Mesenchymal stem cell (in vitro differentiated cells and primary cell): ENCODE measurements around the gene B4GALNT2.
A peak's percentile ranks its signal among the peaks of the same experiment; 100 is the strongest.

Source experiments
- DNase-seq: peaks from one replicate; pipeline ENCODE4 v3.0.0-alpha.2; 2013
- H2AFZ ChIP-seq: one replicate; pipeline ENCODE4 v1.6.1; 2013; ENCODE audit warnings: low read depth, mild to moderate bottlenecking, control low read depth, inconsistent platforms, low read length, moderate library complexity
- H2AK5ac ChIP-seq: 2 replicates; pipeline ENCODE4 v1.6.1; 2013; ENCODE audit warnings: low read length, moderate library complexity, mild to moderate bottlenecking, inconsistent platforms; ENCODE audit not compliant: severe bottlenecking
- H2BK120ac ChIP-seq: one replicate; pipeline ENCODE4 v1.6.1; 2013; ENCODE audit warnings: low read depth, mild to moderate bottlenecking, inconsistent platforms, low read length, moderate library complexity
- H2BK12ac ChIP-seq, 2 experiments: one replicate each; pipeline ENCODE4 v1.6.1; 2013; ENCODE audit warnings: inconsistent platforms in 2 of 2, low read length in 2 of 2, mild to moderate bottlenecking in 2 of 2, moderate library complexity in 2 of 2, control low read depth in 1 of 2
- H2BK15ac ChIP-seq: one replicate; pipeline ENCODE4 v1.6.1; 2013; ENCODE audit warnings: mild to moderate bottlenecking, low read depth, inconsistent platforms; ENCODE audit not compliant: poor library complexity, severe bottlenecking
- H2BK5ac ChIP-seq: 2 replicates; pipeline ENCODE4 v1.6.1; 2013; ENCODE audit warnings: low read depth, mild to moderate bottlenecking, low read length, control low read depth, inconsistent platforms; ENCODE audit not compliant: poor library complexity, severe bottlenecking
- H3K14ac ChIP-seq, 2 experiments: one replicate each; pipeline ENCODE4 v1.6.1; 2013; ENCODE audit warnings: inconsistent platforms in 2 of 2, low read length in 2 of 2, control low read depth in 1 of 2, mild to moderate bottlenecking in 1 of 2, moderate library complexity in 1 of 2
- H3K18ac ChIP-seq, 2 experiments: one replicate each; pipeline ENCODE4 v1.6.1; 2013; ENCODE audit warnings: inconsistent platforms in 2 of 2, low read length in 2 of 2, control low read depth in 1 of 2, low read depth in 1 of 2, mild to moderate bottlenecking in 1 of 2
- H3K23ac ChIP-seq, 2 experiments: one replicate each; pipeline ENCODE4 v1.6.1; 2013; ENCODE audit warnings: inconsistent platforms in 2 of 2, low read length in 2 of 2, mild to moderate bottlenecking in 2 of 2, moderate library complexity in 2 of 2, control low read depth in 1 of 2
- H3K27ac ChIP-seq: 2 replicates; pipeline ENCODE4 v1.5.1; 2013; ENCODE audit warnings: mild to moderate bottlenecking, moderate library complexity, low read length, control low read depth, inconsistent platforms; ENCODE audit not compliant: poor library complexity, severe bottlenecking
- H3K27me3 ChIP-seq, 2 experiments: 2 replicates each; pipeline versions ENCODE4 v1.6.1 to v1.7.0; 2013; ENCODE audit warnings: low read length in 2 of 2, mild to moderate bottlenecking in 2 of 2, moderate library complexity in 2 of 2, control low read depth in 1 of 2, inconsistent platforms in 1 of 2; ENCODE audit not compliant: control insufficient read depth in 1 of 2, insufficient read depth in 1 of 2
- H3K36me3 ChIP-seq, 2 experiments: 2 replicates each; pipeline versions ENCODE4 v1.6.1 to v1.7.0; 2013; ENCODE audit warnings: low read length in 2 of 2, control low read depth in 1 of 2, inconsistent platforms in 1 of 2, low read depth in 1 of 2, mild to moderate bottlenecking in 1 of 2; ENCODE audit not compliant: insufficient read depth in 2 of 2, control insufficient read depth in 1 of 2
- H3K4ac ChIP-seq, 2 experiments: one replicate each; pipeline ENCODE4 v1.6.1; 2013; ENCODE audit warnings: inconsistent platforms in 2 of 2, low read length in 2 of 2, mild to moderate bottlenecking in 2 of 2, moderate library complexity in 2 of 2, control low read depth in 1 of 2, low read depth in 1 of 2
- H3K4me1 ChIP-seq: 2 replicates; pipeline ENCODE4 v1.6.1; 2013; ENCODE audit warnings: low read depth, low read length, control low read depth; ENCODE audit not compliant: control insufficient read depth, insufficient read depth
- H3K4me2 ChIP-seq: 2 replicates; pipeline ENCODE4 v1.6.1; 2013; ENCODE audit warnings: low read length, mild to moderate bottlenecking, inconsistent platforms; ENCODE audit not compliant: poor library complexity, severe bottlenecking
- H3K4me3 ChIP-seq, 2 experiments: 2 replicates each; pipeline versions ENCODE4 v1.5.1 to v1.7.0; 2013; ENCODE audit warnings: low read length in 2 of 2, mild to moderate bottlenecking in 2 of 2, control low read depth in 1 of 2, low read depth in 1 of 2; ENCODE audit not compliant: insufficient read depth in 1 of 2
- H3K79me1 ChIP-seq: replicated peaks from 2 replicates; pipeline ENCODE4 v1.6.1; 2013; ENCODE audit warnings: mild to moderate bottlenecking, control low read depth, low read length, inconsistent platforms; ENCODE audit not compliant: poor library complexity, severe bottlenecking
- H3K9ac ChIP-seq: 2 replicates; pipeline ENCODE4 v1.7.0; 2013; ENCODE audit warnings: mild to moderate bottlenecking, low read length, moderate library complexity
- H3K9me3 ChIP-seq: 2 replicates; pipeline ENCODE4 v1.7.0; 2013; ENCODE audit warnings: mild to moderate bottlenecking, low read length; ENCODE audit not compliant: control insufficient read depth
- H4K8ac ChIP-seq: one replicate; pipeline ENCODE4 v1.6.1; 2013; ENCODE audit warnings: inconsistent platforms, mild to moderate bottlenecking, low read length, moderate library complexity
- H4K91ac ChIP-seq: one replicate; pipeline ENCODE4 v1.6.1; 2013; ENCODE audit warnings: mild to moderate bottlenecking, low read length, inconsistent platforms
- WGBS: methylation state at CpG from one replicate; pipeline ENCODE4 v1.1.7; 2013; ENCODE audit warnings: mixed read lengths; 5-methylcytosine and 5-hydroxymethylcytosine counted together

Gene B4GALNT2

GRCh38 chr17:49197346-49197998 lies 64.9 kb downstream of the B4GALNT2 start:
- whole genome bisulfite sequencing, result 78% methylated on average over 4 of the region's 5 CpGs
- no peaks in the 10 kb centered on the region for H3K27me3 ChIP-seq
- no peak overlapping the region for H4K8ac ChIP-seq

GRCh38 chr17:49198211-49198610 lies 65.6 kb downstream of the B4GALNT2 start:
- DNase-seq, result no peak
- H3K4me3 ChIP-seq, result no peak overlapping the region
- H3K9me3 ChIP-seq, result no peaks in the 10 kb centered on the region
- 96% methylated on average over 2 of the region's 2 CpGs for WGBS
- no peak overlapping the region for H2BK5ac ChIP-seq
- H3K79me1 ChIP-seq, result no peaks in the 10 kb centered on the region
- no peak overlapping the region for H3K4me2 ChIP-seq
- H3K23ac ChIP-seq, result no peak overlapping the region
- H3K4me1 ChIP-seq, result peaks cover 10% of the 10 kb centered on the region
- H4K91ac ChIP-seq, result no peak overlapping the region
- H2AFZ ChIP-seq, result no peak overlapping the region
- H3K18ac ChIP-seq, result no peak overlapping the region
- H3K14ac ChIP-seq, result no peak overlapping the region
- H2AK5ac ChIP-seq, result no peak overlapping the region
- H3K36me3 ChIP-seq, result no peaks in the 10 kb centered on the region
- H3K27me3 ChIP-seq, result peaks cover 0 to 3% of the 10 kb centered on the region in 2 experiments
- no peak overlapping the region for H2BK120ac ChIP-seq
- H2BK12ac ChIP-seq, result no peak overlapping the region
- H4K8ac ChIP-seq, result no peak overlapping the region
- H3K9ac ChIP-seq, result no peak overlapping the region
- H3K4ac ChIP-seq, result no peak overlapping the region
- no peak overlapping the region for H3K27ac ChIP-seq
- H2BK15ac ChIP-seq, result no peak overlapping the region

More at GRCh38 chr17:49197346-49197998, 64.9 kb downstream of the B4GALNT2 start:
- H3K4me3 ChIP-seq, result no peak overlapping the region
- H3K36me3 ChIP-seq, result no peaks in the 10 kb centered on the region
- no peaks in the 10 kb centered on the region for H3K9me3 ChIP-seq
- no peak overlapping the region for H2AK5ac ChIP-seq
- no peak overlapping the region for H3K4ac ChIP-seq
- H3K9ac ChIP-seq, result peak overlapping the region; percentile 1
- no peaks in the 10 kb centered on the region for H3K79me1 ChIP-seq
- no peak overlapping the region for H2BK120ac ChIP-seq
- no peak overlapping the region for H2AFZ ChIP-seq
- no peak overlapping the region for H3K14ac ChIP-seq
- H3K4me2 ChIP-seq, result no peak overlapping the region
- peaks cover 11% of the 10 kb centered on the region for H3K4me1 ChIP-seq
- no peak overlapping the region for H2BK15ac ChIP-seq
- no peak overlapping the region for H3K23ac ChIP-seq
- DNase-seq, result no peak
- no peak overlapping the region for H2BK5ac ChIP-seq
- no peak overlapping the region for H2BK12ac ChIP-seq
- peak overlapping the region; percentile 71 for H3K27ac ChIP-seq
- H4K91ac ChIP-seq, result no peak overlapping the region
- H3K18ac ChIP-seq, result no peak overlapping the region

GRCh38 chr17:49200423-49201083 lies 68.0 kb downstream of the B4GALNT2 start:
- Histone ChIP-seq H4K91ac (no peak overlapping the region), H2BK5ac (peak overlapping the region; percentile 33), H3K23ac (no peak overlapping the region), H3K4me1 (peaks cover 3% of the 10 kb centered on the region), H3K4me3 (no peak overlapping the region), H2BK120ac (no peak overlapping the region), H4K8ac (no peak overlapping the region), H3K79me1 (no peaks in the 10 kb centered on the region), H2BK15ac (no peak overlapping the region), H3K9ac (no peak overlapping the region), H2AK5ac (no peak overlapping the region), H2BK12ac (no peak overlapping the region), H3K27me3 (peaks cover 0 to 3% of the 10 kb centered on the region in 2 experiments), H3K4ac (no peak overlapping the region), H3K27ac (no peak overlapping the region), H2AFZ (no peak overlapping the region), H3K4me2 (no peak overlapping the region), H3K36me3 (no peaks in the 10 kb centered on the region), H3K18ac (no peak overlapping the region), H3K9me3 (no peaks in the 10 kb centered on the region), H3K14ac (no peak overlapping the region)
- WGBS, result 96% methylated on average over 9 of the region's 13 CpGs
- no peak for DNase-seq

- Histone ChIP-seq H3K23ac (no peak overlapping the region), H2BK120ac (no peak overlapping the region), H2BK5ac (no peak overlapping the region), H3K4me2 (no peak overlapping the region), H2AK5ac (no peak overlapping the region), H3K79me1 (no peaks in the 10 kb centered on the region), H3K4me1 (peaks cover 3% of the 10 kb centered on the region), H2BK12ac (no peak overlapping the region), H3K27me3 (peaks cover 0 to 6% of the 10 kb centered on the region in 2 experiments), H2AFZ (no peak overlapping the region), H3K9ac (no peak overlapping the region), H3K36me3 (no peaks in the 10 kb centered on the region), H4K8ac (no peak overlapping the region), H3K27ac (no peak overlapping the region), H3K4me3 (no peak overlapping the region), H3K14ac (no peak overlapping the region), H2BK15ac (no peak overlapping the region), H4K91ac (no peak overlapping the region), H3K4ac (no peak overlapping the region), H3K18ac (peak overlapping the region in 1 of 2 experiments; percentile 43), H3K9me3 (no peaks in the 10 kb centered on the region)
- peak; percentile 13 for DNase-seq
- 52% methylated on average over 8 of the region's 8 CpGs for WGBS
Observed at GRCh38 chr17:49201481-49201927, 68.9 kb downstream of the B4GALNT2 start.
